Upper lobe of left lung (tissue), 6 donors: ENCODE data around the gene CHST8. TPM values are rescaled to one million over a fixed set of nuclear protein-coding genes. Genes with fewer than 3 reads are reported as not detected.
A peak's percentile ranks its signal among the peaks of the same experiment; 100 is the strongest.

Experiments
- ATAC-seq, 2 donors: fragments of 200-7000 bp; cut with Tn5 transposase; one replicate each; pipeline ENCODE4 v1.9.1; 2022; ENCODE audit warnings: mild to moderate bottlenecking in 2 of 2, moderate library complexity in 2 of 2; ENCODE audit not compliant: low FRiP score in 2 of 2
- DNase-seq, 2 donors: peaks; one replicate each; pipeline ENCODE4 v3.0.0-alpha.2; 2019 to 2020
- H3K27ac ChIP-seq, 4 donors: fragments of 200-600 bp; sonication (generic); one replicate each; pipeline ENCODE4 v1.5.1; 2016 to 2019
- H3K27me3 ChIP-seq, 4 donors: fragments of 200-600 bp; sonication (generic); one replicate each; pipeline ENCODE4 v1.5.1; 2017 to 2019
- H3K36me3 ChIP-seq, 4 donors: fragments of 200-600 bp; sonication (generic); one replicate each; pipeline ENCODE4 v1.5.1; 2016 to 2019
- H3K4me1 ChIP-seq, 4 donors: fragments of 200-600 bp; sonication (generic); one replicate each; pipeline ENCODE4 v1.5.1; 2018 to 2019
- H3K4me3 ChIP-seq, 4 donors: fragments of 200-600 bp; sonication (generic); one replicate each; pipeline ENCODE4 v1.5.1; 2017 to 2019; ENCODE audit warnings: mild to moderate bottlenecking in 2 of 4, moderate library complexity in 1 of 4
- H3K9me3 ChIP-seq, 4 donors: fragments of 200-600 bp; sonication (generic); one replicate each; pipeline ENCODE4 v1.5.1; 2018 to 2019
- EP300 ChIP-seq, 4 donors: sonication (generic); formaldehyde crosslinking; IDR thresholded peaks; one replicate each; pipeline ENCODE4 v1.5.1; 2017; ENCODE audit warnings: antibody characterized with exemption in 4 of 4, control low read depth in 2 of 4
- POLR2A ChIP-seq, 4 donors: fragments of 450-650 bp; IDR thresholded peaks; one replicate each; pipeline ENCODE4 v1.5.1; 2016 to 2017; ENCODE audit warnings: antibody characterized with exemption in 4 of 4, mild to moderate bottlenecking in 2 of 4
- POLR2AphosphoS5 ChIP-seq, 2 donors: sonication (generic); formaldehyde crosslinking; IDR thresholded peaks; one replicate each; pipeline ENCODE4 v1.5.1; 2017; ENCODE audit warnings: antibody characterized with exemption in 2 of 2
- WGBS, 2 donors: methylation state at CpG; one replicate each; pipeline ENCODE4 v1.1.5; 2017 to 2018; 5-methylcytosine and 5-hydroxymethylcytosine counted together
- total RNA-seq, 6 donors: library from RNA; depleted of rRNA in 4 of 6; stranded (reverse); fragments of >200 nt in 4 of 6; gene quantifications; one replicate each; pipeline versions ENCODE4 v1.1.0 to v1.2.1, GENCODE V29; 2016 to 2021
- TF ChIP-seq, protein P1 (sequence below), 6 experiments: fragments of 450-650 bp in 4 of 6; fragments of 200-600 bp in 2 of 6; sonication (generic) in 2 of 6; IDR thresholded peaks; one replicate each; pipeline ENCODE4 v1.5.1; 2016 to 2019; ENCODE audit warnings: antibody characterized with exemption in 6 of 6
- donor health status: DM: no; HTN: no; CAD: no; lungs with moderate emphysema.
- donor health status: DM: no; HTN: yes; CAD: no; lungs with severe emphysema.

Gene CHST8
- total RNA-seq, 6 donors from 2014 or later, result 0.46 to 3.1 (median 0.72) TPM; not detected in 2

DNA sequence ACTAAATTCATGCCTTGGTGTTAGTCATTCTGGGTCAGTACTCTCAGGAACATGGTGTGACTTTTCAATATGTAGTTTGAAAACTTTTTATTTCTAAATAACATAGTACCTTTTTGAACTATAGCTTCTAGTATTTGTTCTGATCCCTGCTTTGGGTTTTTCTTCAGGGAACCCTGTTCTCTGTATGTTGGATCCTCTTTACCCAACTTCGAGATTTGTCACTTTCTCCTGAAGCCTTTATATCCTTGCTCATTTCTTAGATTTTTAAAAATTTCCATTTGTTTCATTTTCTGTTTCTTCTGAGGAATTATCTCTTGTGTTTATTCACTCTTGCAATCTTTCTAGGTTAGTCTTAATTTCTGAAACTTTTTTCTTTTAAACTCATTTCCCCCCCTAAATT is 12.4 kb upstream of the CHST8 start:
- no peak overlapping the region for H3K4me3 ChIP-seq
- WGBS, 2 donors, result 78 to 84% methylated on average over 1 of the region's 1 CpG

DNA sequence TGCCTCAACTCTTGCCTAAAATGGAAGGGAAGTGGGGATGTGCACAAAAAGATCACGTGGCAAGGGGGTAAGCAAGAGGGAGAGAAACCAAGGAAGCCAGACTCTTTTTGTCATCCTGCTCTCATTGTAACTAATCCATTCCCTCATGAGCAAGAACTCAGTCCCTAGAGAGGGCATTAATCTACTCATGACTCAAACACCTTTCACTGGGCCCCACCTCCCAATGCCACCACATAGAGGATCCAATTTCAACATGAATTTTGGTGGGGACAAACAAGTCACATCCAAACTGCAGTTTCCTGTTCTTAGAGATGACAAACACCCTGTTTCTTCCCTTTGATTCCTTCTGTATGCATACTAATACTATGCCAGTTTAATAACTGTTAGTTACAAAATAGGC is 11.2 kb upstream of the CHST8 start:
- H3K9me3 ChIP-seq, result no peaks in the 10 kb centered on the region
- H3K27me3 ChIP-seq, result no peaks in the 10 kb centered on the region
- H3K36me3 ChIP-seq, result no peaks in the 10 kb centered on the region
- DNase-seq (no peak), ATAC-seq (no peak)
- no peaks in the 10 kb centered on the region for H3K4me1 ChIP-seq
- WGBS, 2 donors, result 82% methylated on average over 1 of the region's 1 CpG
- TF ChIP-seq EP300 (IDR thresholded peaks at IDR 0.05), result no peak
- no peak for TF ChIP-seq POLR2A (IDR thresholded peaks at IDR 0.05)
- TF ChIP-seq, protein P1, sequence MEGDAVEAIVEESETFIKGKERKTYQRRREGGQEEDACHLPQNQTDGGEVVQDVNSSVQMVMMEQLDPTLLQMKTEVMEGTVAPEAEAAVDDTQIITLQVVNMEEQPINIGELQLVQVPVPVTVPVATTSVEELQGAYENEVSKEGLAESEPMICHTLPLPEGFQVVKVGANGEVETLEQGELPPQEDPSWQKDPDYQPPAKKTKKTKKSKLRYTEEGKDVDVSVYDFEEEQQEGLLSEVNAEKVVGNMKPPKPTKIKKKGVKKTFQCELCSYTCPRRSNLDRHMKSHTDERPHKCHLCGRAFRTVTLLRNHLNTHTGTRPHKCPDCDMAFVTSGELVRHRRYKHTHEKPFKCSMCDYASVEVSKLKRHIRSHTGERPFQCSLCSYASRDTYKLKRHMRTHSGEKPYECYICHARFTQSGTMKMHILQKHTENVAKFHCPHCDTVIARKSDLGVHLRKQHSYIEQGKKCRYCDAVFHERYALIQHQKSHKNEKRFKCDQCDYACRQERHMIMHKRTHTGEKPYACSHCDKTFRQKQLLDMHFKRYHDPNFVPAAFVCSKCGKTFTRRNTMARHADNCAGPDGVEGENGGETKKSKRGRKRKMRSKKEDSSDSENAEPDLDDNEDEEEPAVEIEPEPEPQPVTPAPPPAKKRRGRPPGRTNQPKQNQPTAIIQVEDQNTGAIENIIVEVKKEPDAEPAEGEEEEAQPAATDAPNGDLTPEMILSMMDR (IDR thresholded peaks at IDR 0.05), result no peak
- no peak for TF ChIP-seq POLR2AphosphoS5 (IDR thresholded peaks at IDR 0.05)
- H3K27ac ChIP-seq, result no peak overlapping the region
- no peak overlapping the region for H3K4me3 ChIP-seq

More for the DNA sequence above, 12.4 kb upstream of the CHST8 start:
- Histone ChIP-seq H3K27ac (no peak overlapping the region), H3K9me3 (no peaks in the 10 kb centered on the region), H3K27me3 (no peaks in the 10 kb centered on the region), H3K4me1 (no peaks in the 10 kb centered on the region), H3K36me3 (no peaks in the 10 kb centered on the region)
- ATAC-seq (no peak), DNase-seq (no peak)
- TF ChIP-seq, protein P1 (IDR thresholded peaks at IDR 0.05), result no peak
- TF ChIP-seq POLR2AphosphoS5 (IDR thresholded peaks at IDR 0.05) (no peak), EP300 (IDR thresholded peaks at IDR 0.05) (no peak), POLR2A (IDR thresholded peaks at IDR 0.05) (no peak)

DNA sequence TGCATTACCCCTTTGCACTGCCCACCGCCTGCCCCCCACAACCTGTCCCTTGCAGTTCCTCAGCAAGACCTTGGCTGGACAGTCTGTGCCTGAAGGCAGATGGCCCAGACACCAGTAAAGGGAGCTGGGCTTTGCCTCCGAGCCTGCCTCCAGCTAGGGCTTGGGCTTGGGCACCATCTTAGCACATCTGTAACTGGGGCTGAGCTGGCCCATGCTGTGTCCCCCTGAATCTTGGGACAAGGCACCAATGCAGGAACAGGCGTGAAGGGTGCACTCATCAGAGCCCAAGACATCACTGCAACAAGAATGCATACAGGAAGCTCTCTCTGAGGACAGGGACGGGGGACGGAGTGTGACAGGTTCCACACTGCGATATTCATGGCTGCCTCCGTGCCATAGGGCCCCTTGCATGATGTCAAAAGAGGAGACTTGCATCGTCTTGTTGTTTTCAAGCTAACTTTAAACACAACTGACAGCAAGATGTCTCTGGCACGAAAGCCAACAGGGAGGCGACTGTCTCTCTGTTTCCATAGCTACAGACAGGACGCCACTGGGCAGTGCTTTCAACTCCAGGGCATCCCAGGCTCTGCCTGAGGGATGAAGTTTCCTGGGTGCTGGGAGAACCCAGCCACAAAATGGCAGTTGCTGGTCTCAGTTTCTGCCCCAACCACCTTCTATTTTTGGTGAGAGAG is 8.7 kb upstream of the CHST8 start:
- 57 to 61% methylated on average over 8 to 11 of the region's 11 CpGs for WGBS, 2 donors
- no peaks in the 10 kb centered on the region for H3K27me3 ChIP-seq
- H3K4me3 ChIP-seq, result no peak overlapping the region
- ATAC-seq, result peak in 1 of 2 donors; percentile 10
- DNase-seq, result no peak
- no peaks in the 10 kb centered on the region for H3K36me3 ChIP-seq
- no peaks in the 10 kb centered on the region for H3K9me3 ChIP-seq
- no peak for TF ChIP-seq POLR2AphosphoS5 (IDR thresholded peaks at IDR 0.05)
- TF ChIP-seq POLR2A (IDR thresholded peaks at IDR 0.05), result no peak
- H3K27ac ChIP-seq, result no peak overlapping the region
- H3K4me1 ChIP-seq, result no peaks in the 10 kb centered on the region

DNA sequence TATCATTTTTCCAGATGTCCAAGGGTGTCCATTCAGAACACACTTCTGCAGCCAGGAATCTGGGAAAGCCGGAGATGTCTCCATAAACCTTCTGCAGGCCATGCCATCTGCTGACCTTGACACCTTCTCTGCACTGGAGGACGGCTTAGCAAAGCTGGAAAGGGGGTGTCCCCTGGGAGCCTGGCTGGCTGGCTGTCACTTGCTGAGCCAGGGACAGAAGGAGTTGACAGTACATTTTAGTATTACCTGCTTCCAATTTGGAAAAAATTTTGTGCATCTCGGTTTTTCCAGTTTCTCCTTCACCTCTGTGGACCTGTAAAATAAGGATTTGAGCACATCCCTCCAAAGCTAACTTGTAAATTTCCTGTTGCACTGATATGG is 8.1 kb upstream of the CHST8 start:
- H3K4me1 ChIP-seq, result no peaks in the 10 kb centered on the region
- TF ChIP-seq EP300 (IDR thresholded peaks at IDR 0.05), result no peak
- TF ChIP-seq, protein P1 (IDR thresholded peaks at IDR 0.05), result no peak
- TF ChIP-seq POLR2A (IDR thresholded peaks at IDR 0.05), result no peak
- TF ChIP-seq POLR2AphosphoS5 (IDR thresholded peaks at IDR 0.05), result no peak

DNA sequence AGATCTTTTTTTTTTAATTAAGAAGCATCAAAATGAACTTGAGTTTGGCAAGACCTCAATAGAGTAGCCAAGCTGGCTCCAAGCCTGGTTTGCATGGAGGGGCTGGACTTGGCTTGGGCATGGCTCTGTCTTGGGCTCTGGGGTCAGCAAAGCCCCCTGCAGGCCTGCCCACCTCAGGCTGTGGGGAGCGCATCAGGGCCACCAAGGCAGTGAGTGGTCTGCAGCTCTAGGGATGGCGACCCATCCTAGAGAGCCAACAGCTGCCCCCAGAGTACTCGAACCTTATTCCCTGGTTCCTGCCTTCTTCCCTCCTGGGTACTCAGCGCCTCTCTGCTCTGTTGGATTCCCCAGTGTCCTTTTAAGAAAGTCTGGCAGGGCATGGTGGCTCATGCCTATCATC is 5.4 kb upstream of the CHST8 start:
- Histone ChIP-seq H3K9me3 (no peaks in the 10 kb centered on the region), H3K4me1 (peaks cover 0 to 2% (median 0%) of the 10 kb centered on the region in 4 donors), H3K27me3 (peaks cover 0 to 5% (median 1%) of the 10 kb centered on the region in 4 donors), H3K36me3 (no peaks in the 10 kb centered on the region), H3K4me3 (no peak overlapping the region), H3K27ac (no peak overlapping the region)
- WGBS, 2 donors, result 85 to 96% methylated on average over 4 of the region's 4 CpGs
- DNase-seq, result no peak
- no peak for TF ChIP-seq EP300 (IDR thresholded peaks at IDR 0.05)
- TF ChIP-seq POLR2AphosphoS5 (IDR thresholded peaks at IDR 0.05), result no peak
- TF ChIP-seq, protein P1 (IDR thresholded peaks at IDR 0.05), result no peak
- no peak for TF ChIP-seq POLR2A (IDR thresholded peaks at IDR 0.05)
- no peak for ATAC-seq

More for the DNA sequence above, 8.1 kb upstream of the CHST8 start:
- no peak for DNase-seq
- no peak overlapping the region for H3K27ac ChIP-seq
- WGBS, 2 donors, result 41 to 47% methylated on average over 3 of the region's 3 CpGs
- ATAC-seq, result no peak
- H3K27me3 ChIP-seq, result no peaks in the 10 kb centered on the region
- no peaks in the 10 kb centered on the region for H3K9me3 ChIP-seq
- H3K4me3 ChIP-seq, result no peak overlapping the region
- no peaks in the 10 kb centered on the region for H3K36me3 ChIP-seq
